AG20443 (cell line): ENCODE measurements around the gene MCL1.
"Not testable (repeated sequence)": the region's sequence is repeated elsewhere in the genome, so short reads cannot be mapped to it uniquely, and the experiment has no call there.

Experiments
- DNase-seq: peaks from one replicate; pipeline ENCODE4 v3.0.0; 2012; ENCODE audit warnings: low spot score, mixed read lengths

Gene MCL1

DNA sequence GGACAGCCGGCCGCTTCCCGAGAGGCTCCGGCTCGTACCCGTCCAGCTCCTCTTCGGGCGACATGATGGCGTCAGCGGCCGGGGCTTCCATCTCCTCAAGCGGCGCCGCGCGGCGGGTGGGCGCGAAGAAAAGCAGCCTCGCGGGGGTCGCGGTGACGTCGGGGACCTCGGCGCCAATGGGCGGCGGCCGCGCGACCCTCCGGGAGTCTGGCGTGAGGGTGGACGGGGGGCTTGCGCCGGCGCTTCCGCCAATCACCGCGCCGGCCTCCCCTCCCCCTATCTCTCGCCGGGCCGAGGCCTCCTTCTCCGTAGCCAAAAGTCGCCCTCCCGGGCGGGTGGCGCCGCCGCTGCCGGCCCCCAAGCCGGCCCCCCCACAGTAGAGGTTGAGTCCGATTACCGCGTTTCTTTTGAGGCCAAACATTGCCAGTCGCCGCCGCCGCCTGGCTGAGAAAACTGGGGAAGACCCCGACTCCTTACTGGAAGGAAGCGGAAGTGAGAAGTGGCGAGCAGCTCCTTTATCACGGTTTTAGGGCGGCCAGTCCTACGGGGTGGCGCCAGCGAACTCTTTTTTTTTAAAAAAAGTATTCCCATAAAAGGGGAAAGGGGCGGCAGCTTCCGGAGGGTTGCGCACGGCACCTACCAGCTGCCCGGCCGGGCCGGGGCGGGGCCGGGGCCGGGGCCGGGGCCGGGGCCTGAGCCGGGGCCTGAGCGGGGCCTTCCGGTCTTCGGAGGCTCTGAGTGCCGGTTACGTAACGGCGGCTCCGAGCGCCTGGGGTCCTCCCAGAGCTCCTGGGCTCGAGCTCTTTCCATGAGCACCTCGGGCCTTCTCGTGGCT lies at the start of gene MCL1:
Gene MCL1, minus strand, starts transcription at position 501 of the 835 bp plus-strand sequence. Its CDS starts 80 bp downstream, at position 421.
- DNase-seq, result peak; percentile 95

DNA sequence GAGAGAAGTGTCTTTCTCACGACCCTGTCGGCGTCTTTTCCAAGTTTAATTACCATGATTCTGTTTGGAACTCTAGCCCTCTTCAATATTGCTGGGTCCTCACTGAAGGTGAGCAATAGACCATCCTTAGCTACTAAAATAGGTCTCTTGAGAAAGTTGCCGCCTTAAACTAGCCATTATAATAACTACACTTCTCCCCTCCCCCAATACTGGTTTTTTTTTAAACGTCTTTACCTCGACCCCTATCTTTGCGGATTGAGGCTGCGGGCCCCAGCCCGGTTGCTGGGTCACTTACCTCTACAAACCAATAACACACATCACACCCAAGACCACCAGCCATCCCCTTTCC lies 49.3 kb upstream of the MCL1 start:
- no peak for DNase-seq

DNA sequence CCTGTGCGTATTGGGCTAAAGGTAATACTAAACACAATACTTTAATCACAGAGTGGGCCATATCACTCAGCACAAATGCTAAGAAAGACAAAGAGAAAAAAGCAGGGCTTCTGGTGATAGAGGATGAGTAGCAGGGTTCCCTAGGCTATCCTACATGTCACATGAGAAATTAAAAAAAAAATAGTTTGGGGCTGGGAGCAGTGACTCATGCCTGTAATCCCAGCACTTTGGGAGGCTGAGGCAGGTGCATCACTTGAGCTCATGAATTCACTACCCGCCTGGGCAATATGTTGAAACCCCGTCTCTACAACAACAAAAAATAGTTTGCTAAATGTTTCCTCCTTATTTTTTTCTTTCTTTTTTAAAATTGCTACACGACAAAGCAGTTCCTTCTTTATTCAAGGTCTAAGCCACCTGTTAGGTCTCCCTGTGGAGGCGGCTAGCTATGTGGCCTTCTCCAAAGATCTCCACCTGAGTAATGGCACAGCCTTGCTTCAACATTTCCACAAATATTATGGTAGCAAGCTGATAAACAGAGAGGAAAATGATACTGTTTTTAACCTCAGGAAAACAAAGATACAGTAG lies 48.5 kb upstream of the MCL1 start:
- DNase-seq, result no peak

DNA sequence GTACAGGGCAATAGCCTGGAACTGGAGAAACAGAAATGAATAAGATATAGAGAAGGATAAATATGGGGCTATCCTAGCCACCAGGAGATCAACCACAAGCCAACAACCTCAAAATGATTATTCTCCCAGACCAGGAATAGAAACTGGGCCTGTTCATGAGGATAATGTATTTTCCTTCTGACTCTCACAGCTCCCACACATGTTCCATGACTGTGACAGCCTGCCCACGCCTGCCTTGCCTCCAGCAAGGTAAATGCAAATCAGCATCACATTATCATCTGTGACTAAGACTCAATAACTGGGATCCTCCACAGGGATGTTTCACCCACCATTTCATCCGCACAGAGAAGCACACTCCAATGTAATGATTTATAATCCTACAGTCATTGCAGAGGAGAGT lies 46.7 kb upstream of the MCL1 start:
- DNase-seq, result no peak

DNA sequence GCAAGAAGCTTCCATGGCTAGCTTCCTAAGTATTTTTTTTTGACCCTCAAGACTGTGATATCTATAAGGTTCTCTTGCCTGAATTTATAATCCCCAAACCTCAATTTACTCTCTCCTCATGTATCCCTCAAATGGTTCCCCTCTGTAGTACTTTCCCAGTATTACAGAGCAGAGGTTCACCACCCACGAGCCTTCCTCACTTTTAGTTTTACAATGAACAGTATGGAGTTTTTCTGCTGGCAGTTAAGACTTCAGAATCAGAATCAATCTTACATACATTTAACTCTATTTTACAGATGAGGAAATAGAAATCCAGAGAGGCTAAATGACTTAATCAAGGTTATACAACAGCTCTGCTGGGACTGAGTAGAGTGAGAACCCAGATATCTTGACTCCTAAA lies 45.1 kb upstream of the MCL1 start:
- DNase-seq, result not testable (repeated sequence)

DNA sequence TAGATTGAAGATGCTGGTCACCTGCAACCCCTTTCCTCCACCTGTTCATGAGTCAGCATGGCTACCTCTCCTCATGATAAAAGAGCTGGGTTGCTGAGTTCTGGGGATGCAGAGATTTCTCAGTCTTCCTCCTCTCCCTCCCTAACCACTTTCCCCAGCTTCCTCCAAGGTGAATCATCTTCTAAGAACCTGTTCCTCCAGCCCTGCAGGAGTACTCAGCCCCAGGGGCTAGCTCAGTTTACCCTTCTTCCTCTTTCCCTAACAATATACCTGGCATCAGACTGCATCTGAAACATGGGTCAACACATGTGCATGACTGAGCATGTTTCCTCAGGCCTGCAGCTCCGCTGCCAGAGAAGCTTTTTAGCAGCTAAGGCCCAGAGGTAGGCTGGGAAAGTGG lies 44.7 kb upstream of the MCL1 start:
- not testable (repeated sequence) for DNase-seq

DNA sequence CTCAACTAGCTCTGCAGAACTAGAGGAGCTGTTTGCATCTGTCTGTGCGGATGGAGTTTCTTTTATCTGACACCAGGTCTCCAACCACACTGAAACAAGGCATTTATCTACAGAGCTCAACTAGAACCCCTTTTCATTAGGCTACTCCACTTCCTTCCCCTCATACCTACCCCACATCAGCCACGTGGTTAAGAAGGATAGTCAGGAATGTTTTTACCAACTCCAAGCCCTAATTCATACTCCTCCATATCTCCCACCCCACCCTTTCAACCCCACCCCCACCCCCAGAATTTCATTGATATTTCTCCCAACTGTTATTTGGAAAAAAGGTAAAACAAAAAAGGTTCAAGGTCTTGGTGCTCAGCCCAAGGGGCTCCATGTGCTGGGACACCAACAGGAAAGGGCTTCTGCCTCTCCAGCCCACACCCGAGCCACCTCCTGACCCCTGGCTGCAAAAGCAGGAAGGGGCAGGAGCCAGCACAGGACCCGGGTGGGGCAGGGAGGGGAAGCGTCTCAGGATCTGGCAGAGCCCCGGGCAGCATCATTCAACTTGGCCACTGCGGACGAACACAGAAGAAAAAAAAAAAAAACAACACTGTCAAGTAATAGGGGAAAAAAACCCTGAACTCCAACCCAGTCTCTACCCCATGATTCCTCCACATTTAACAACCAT lies 43.0 kb upstream of the MCL1 start:
- no peak for DNase-seq

DNA sequence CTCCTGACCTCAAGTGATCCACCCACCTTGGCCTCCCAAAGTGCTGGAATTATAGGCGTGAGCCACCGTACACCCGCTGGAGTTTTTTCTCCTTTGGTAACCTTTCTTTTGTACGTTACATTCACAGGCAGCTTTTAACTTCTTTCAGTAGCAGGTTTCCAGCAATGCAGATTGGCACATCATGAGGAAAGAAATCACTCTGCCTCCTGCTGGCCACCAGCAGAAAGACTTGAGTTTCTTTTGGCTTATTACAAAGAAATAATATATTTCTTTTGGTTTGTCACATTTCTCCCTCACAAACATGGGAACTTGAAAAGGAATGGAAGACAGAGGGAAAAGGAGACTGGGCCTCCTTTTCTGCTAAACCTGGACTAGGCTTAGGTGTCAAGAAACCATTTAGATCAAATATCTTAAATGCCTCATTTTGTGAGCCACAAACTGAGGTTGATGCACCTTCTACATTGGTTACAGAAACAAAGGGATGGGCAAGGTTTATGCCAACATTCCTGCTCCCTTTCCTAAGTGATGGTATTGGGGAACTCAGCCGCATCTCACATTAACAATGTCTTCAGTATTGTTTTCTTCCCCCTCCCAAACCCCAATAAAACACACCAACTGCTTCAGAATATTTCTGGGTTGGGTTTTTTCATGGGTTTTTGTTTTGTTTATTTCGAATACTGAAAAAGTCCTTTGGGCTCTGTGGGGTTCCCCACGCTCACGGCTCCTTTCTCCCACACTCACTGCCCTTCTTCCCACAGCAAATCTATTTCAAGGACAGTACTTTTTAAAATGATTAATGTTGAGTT lies 42.3 kb upstream of the MCL1 start:
- peak; percentile 68 for DNase-seq

DNA sequence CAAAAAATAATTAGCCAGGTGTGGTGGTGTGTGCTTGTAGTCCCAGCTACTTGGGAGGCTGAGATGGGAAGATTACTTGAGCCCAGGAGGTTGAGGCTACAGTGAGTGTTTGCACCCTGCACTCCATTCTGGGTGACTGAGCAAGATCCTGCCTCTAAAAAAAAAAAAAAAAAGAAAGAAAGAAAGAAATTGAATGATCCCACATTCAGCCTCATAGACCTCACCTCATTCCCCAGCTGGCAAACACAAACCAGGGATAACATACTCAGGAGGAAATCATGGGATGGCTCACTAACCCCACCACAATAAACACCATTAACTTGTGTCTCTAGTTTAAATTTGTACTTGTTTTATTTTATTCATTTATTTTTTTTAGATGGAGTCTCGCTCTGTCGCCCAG lies 41.5 kb upstream of the MCL1 start:
- no peak for DNase-seq

DNA sequence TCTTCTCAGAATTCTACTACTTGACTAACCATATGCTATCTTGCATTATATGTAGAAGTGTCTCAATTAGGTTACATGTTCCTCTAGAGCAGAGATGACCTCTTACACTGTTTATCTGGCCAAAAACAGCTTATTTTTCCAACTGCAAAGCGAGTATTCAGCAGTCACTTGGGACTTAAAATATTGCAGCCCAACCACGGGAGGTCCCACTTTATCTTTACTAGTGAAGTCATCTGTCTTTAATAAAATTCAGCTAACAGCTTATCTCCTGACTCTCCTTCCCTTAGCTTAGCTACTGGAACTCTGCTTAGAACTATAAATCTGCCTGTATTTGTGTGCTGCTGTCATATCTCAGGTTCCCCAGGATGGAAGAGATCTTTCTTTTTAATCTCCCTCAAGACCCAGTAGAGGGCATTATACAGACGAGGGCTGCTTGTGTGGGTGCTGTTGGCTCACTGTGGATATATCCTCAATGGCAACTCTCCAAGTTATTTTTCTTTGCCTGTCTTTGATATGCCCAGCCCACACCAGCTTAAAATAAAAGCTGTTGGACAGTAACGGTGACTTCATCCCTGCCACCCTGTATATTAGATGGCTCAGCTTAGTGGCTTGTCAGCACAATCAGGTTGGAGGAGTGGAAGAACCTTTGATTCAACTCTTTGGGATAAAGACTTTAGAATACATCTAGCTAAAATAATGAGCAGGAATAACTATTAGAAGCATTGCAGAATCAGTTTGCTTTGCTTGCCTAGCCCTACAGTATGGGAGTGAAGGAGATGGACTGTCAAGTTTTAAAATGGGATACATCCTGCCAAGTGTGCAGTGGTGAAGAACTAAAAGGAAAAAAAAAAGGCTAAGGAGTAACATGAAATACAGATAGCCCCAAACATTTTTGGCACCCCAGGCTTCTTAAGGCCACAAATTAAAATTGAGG lies 40.4 kb upstream of the MCL1 start:
- peak; percentile 38 for DNase-seq

DNA sequence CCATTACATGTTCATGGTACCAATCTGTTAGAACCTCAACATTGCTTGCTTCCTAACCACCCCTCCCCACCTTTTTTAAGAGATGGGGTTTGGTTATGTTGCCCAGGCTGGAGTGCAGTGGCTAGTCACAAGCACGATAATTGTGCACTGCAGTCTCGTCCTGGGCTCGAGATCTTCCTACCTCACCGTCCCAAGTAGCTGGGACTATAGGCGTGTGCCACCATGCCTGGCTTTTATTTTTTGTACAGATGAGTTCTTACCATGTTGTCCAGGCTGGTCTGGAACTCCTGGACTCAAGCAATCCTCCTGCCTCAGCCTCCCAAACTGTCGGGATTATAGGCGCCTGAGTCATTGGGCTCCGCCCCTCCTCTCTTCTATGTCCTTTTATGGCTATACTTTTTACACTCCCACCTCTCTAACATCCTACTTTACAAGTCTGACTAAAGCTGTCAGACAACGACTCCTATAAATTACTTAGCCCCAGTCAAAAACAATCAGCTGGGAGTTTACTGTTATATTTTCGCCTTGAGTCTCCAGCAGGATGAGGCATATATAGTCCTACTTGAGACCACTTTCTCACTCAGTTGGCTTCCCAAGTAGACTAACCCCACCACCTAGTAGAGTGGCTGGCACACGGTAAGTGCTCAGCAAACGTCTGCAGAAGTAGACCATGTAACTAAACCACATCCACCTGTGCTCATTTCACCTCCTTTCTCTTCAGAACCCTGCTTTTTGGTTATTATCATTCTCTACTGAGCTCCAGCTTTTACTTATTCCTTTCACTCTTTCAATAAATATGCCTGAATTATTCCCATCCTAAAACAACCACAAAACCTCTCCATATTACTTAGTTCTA lies 36.2 kb upstream of the MCL1 start:
- no peak for DNase-seq

DNA sequence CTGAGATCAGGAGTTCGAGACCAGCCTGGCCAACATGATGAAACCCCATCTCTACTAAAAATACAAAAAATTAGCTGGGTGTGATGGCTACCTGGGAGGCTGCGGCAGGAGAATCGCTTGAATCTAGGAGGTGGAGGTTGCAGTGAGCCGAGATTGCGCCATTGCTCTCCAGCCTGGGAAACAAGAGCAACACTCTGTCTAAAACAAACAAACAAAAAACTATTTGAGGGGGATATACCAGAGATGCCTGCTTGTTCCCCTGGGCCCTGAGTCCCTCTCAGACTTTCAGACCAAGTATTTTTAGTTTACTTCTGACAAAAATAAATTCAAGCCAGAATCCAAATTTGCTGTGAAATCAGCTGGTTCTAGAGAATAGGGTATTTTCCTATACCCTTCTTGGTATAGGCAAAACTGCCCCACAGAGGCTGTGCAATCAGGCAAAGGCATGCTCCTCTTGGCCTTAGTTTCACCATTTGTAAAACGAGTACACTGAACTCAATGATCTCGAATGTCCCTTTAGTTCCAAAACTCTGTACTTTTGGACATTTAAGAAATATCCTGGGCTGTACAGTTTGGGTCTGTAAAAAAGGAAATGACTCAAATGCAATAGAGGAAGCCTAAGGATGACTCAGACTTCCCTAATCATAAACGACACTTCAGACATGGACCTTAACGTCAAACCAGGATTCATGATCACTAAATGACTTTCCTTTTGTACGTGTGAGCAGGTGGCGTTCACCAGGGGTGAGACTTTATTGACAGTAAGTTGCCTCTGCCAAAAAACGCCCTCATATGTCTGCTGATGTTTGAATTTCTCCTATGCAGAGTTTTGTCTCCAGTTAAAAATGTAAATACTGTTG lies 33.9 kb upstream of the MCL1 start:
- DNase-seq, result peak; percentile 62

DNA sequence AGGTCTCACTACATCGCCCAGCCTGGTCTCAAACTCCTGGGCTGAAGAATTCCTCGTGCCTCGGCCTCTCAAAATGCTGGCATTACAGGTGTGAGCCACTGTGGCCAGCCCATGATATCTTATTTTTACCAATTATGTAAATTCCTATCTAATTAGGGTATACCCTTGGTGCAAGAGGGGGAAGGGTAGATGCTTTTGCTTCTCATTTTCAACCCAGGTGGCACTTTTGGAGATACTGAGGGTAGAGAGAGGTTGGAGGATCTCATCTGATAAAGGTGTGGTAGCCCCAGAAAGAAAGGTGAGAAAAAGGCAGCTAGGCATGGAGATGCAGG lies 32.6 kb upstream of the MCL1 start:
- DNase-seq, result no peak

DNA sequence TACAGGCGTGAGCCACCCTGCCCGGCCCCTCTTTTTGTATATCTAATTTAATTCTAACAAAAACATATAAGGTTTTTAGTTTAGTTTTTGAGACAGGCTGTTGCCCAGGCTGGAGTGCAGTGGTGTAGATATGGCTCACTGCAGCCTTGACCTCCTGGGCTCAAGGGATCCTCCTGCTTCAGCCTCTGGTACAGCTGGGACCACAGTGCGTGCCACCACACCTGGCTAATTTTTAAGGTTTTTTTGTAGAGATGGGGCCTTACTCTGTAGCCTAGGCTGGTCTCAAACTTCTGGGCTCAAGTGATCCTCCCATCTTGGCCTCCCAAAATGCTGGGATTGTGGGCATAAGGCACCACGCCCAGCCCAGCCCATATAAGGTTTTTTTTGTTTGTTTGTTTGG lies 31.2 kb upstream of the MCL1 start:
- DNase-seq, result no peak

DNA sequence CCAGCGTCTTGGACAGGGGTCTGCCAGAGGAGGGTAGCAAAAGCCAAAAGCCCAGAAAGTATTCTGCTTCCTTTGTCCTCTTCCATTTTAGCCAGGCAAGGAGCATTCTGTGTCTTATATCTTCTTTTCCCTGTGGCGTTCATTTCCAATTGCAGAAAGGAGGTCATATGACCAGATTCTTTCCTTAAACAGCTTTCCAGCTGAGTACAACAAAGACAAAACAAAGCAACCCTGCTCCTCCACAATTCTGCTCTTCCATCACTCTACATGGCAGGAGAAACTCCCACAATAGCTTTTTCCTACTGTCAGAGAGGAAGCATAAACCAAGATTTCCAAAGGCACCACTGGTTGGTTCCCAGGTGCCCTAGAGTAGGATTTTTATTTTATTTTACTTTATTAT lies 30.3 kb upstream of the MCL1 start:
- no peak for DNase-seq

DNA sequence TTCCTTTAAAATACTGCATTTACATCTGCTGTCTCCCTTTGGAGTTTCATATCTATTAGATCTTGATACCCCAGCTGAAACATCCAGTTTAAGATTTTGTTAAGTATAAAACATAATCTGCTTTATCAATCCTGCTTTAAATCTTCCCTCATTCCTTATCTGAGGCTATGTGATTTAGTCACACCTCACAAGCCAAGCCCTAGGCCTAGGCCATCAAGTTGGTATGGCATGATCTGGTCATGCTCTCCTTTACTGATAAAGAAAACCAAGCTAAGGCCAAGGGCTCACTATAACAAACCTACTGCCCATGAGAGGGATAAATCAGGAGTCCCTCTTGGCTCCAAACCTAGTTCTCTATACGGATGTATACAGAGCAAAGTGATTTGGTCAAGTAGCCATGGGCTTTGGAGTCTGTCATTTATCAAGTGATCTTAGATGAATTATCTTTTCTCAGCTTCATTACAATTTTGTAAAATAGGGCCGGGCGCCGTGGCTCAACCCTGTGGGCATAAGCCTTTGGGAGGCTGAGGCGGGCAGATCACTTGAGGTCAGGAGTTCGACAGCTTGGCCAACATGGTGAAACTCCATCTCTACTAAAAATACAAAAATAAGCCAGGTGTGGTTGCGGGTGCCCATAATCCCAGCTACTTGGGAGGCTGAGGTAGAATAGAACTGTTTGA lies 27.2 kb upstream of the MCL1 start:
- DNase-seq, result no peak

DNA sequence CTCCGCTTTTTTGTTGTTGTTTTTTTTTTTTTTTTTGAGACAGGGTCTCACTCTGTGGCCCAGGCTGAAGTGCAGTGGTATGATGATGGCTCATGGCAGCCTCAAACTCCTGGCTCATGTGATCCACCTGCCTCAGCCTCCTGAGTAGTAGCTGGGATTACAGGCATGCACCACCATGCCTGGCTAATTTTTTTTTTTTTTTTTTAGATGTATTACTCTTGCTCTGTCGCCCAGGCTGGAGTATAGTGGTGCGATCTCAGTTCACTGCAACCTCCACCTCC lies 26.0 kb upstream of the MCL1 start:
- not testable (repeated sequence) for DNase-seq

DNA sequence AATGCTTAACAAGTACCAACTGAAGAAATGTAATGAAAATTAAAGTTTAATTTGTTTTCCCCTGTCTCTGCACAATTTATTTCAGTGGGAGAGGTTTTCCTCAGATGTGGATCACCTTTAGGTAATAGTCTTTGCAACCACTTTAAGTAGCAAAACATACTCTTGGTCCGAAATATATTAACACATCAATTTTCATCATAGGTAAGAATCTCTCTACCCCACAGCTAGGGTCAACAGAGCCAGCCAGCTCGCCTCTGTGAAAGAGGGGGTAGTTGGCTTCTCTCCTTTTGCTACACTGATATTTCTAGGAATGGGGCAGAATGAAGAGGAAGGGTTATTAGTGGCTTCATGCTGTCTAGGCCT lies 24.8 kb upstream of the MCL1 start:
- no peak for DNase-seq

DNA sequence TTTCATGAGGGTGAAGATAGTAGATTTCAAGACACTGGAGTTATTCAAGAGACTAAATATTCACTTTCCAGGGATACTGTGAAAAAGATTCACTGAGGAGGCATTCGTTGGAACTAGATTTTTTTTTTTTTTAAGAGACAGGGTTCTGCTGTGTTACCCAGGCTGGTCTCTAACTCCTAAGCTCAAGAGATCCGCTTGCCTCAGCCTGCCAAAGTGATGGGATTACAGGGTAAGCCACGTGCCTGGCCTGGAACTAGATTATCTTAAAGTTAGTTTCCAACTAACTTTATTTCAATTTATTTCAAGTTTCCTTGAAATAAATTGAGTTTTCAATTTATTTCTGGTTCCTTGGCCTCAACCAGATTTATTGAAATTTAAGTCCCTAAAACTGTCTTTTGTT lies 24.3 kb upstream of the MCL1 start:
- DNase-seq, result no peak
